ENCODE data around the gene TPRG1L.
A peak's percentile ranks its signal among the peaks of the same experiment; 100 is the strongest.

The TPRG1L gene

DNA sequence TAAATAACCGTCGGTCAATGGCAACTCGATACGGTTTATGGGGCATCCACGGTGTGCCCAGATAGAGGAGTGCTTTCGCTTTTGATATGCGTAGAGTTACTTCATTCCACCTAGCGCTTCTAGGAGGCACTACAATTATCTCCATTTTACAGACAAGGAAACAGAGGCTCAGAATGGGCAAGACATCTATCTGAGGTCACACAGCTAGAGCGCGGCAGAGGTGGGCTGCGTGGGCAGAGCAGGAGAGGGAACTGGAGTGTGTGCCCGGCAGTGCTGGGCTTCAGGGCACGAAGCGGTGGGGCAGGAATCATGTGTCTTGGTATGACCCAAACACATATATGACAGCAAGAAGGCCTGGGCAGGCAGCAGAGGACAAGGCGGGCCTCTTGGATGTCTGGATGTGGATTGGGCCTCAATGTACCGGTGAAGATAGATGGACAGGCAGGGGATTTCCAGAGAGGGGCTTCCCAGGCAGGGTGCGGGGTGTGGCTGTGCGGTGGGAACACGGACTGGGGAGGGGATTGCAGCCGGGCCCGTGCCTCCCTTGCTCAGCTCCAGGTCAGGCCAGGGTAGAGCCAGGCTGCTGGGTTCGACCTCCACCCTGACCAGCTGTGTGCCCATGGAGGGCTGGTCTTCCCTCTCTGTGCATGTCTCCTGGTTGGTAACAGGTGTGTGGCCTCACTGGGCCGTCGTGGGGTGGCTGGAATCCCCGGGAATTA is 48.7 kb downstream of the TPRG1L start:
- H3K4me1 ChIP-seq (ENCODE audit: low read length), result peaks cover 78% of the 10 kb centered on the region
- H3K79me2 ChIP-seq (ENCODE audit: low read length), result no peaks in the 10 kb centered on the region
- H3K27me3 ChIP-seq (ENCODE audit: low read depth, low read length), result peaks cover 33% of the 10 kb centered on the region
- peak overlapping the region; percentile 41; the same call in 1 of the 2 replicates for H3K27ac ChIP-seq (ENCODE audit: low read length)
- H3K9me3 ChIP-seq (ENCODE audit: insufficient read depth, low read length), result no peaks in the 10 kb centered on the region
- H3K4me2 ChIP-seq (ENCODE audit: low read length), result peak overlapping the region; percentile 84
- H2AFZ ChIP-seq (ENCODE audit: low read depth, low read length), result peak overlapping the region; percentile 43; the same call in 1 of the 2 replicates
- TF ChIP-seq EZH2phosphoT487 (IDR thresholded peaks at IDR 0.05; ENCODE audit: low read depth), result no peak
- TF ChIP-seq, protein P1, sequence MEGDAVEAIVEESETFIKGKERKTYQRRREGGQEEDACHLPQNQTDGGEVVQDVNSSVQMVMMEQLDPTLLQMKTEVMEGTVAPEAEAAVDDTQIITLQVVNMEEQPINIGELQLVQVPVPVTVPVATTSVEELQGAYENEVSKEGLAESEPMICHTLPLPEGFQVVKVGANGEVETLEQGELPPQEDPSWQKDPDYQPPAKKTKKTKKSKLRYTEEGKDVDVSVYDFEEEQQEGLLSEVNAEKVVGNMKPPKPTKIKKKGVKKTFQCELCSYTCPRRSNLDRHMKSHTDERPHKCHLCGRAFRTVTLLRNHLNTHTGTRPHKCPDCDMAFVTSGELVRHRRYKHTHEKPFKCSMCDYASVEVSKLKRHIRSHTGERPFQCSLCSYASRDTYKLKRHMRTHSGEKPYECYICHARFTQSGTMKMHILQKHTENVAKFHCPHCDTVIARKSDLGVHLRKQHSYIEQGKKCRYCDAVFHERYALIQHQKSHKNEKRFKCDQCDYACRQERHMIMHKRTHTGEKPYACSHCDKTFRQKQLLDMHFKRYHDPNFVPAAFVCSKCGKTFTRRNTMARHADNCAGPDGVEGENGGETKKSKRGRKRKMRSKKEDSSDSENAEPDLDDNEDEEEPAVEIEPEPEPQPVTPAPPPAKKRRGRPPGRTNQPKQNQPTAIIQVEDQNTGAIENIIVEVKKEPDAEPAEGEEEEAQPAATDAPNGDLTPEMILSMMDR (IDR thresholded peaks at IDR 0.05; ENCODE audit: low read depth, low read length), result peak; percentile 41
- H3K9ac ChIP-seq (ENCODE audit: low read length), result peak overlapping the region; percentile 53
- H3K4me3 ChIP-seq (ENCODE audit: low read length), result peak overlapping the region; percentile 71
- H3K36me3 ChIP-seq (replicated peaks; ENCODE audit: low read depth, low read length), result no peaks in the 10 kb centered on the region
- H4K20me1 ChIP-seq (ENCODE audit: insufficient read depth, low read length), result no peaks in the 10 kb centered on the region

DNA sequence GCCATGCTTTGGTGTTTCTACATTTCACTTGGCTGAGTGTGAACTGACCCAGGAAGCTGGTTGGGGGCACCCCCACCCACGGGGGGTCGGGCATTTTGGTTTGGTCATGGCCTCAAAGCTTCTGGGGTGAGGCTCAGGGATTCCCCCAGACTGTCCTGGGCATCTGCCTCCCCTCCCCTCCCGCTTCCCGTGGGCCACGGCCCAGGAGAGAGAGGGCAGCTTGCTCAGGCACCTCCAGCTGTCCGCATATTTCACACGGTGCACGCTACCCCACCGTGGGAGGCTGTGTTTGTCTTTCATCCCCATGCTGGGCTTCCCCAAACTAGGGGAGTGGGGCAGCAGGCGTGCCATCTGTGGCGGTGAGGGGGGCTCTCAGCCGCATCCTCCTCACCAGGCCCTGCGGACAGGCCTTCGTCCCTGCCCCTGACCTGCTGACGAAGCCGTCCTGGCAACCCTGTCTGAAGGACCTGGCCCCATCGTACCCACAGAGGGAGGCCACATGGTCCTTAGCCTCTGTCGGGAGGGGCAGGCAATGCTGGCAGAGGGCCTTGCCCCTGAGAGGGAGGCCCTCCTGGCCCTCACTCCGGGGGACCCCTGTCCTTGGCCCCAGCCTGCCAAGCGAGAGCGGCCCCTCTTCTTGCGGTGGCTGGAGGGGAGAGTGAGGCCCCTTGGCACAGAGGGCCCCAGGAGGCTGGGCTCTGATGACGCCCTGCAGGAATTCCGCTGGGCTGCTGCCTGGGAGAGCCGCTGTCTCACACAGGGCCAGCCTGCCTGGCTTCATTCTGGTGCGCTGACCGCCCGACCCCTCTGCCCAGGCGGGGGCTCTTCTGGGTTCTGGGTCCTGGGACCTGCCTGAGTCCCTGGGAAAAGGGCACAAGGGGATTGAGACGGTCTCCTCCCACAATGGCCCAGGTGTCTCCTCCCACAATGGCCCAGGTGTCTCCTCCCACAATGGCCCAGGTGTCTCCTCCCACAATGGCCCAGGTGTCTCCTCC is 49.6 kb downstream of the TPRG1L start:
- no peak overlapping the region for H2AFZ ChIP-seq (ENCODE audit: low read depth, low read length)
- no peaks in the 10 kb centered on the region for H4K20me1 ChIP-seq (ENCODE audit: insufficient read depth, low read length)
- H3K36me3 ChIP-seq (replicated peaks; ENCODE audit: low read depth, low read length), result no peaks in the 10 kb centered on the region
- no peaks in the 10 kb centered on the region for H3K9me3 ChIP-seq (ENCODE audit: insufficient read depth, low read length)
- H3K4me1 ChIP-seq (ENCODE audit: low read length), result peaks cover 80% of the 10 kb centered on the region
- H3K27me3 ChIP-seq (ENCODE audit: low read depth, low read length), result peaks cover 38% of the 10 kb centered on the region
- H3K79me2 ChIP-seq (ENCODE audit: low read length), result no peaks in the 10 kb centered on the region
- peak overlapping the region; percentile 84 for H3K4me2 ChIP-seq (ENCODE audit: low read length)
- TF ChIP-seq, protein P1 (IDR thresholded peaks at IDR 0.05; ENCODE audit: low read depth, low read length), result no peak
- TF ChIP-seq EZH2phosphoT487 (IDR thresholded peaks at IDR 0.05; ENCODE audit: low read depth), result no peak
- peak overlapping the region; percentile 71 for H3K4me3 ChIP-seq (ENCODE audit: low read length)
- H3K27ac ChIP-seq (ENCODE audit: low read length), result peak overlapping the region; percentile 41; the same call in 1 of the 2 replicates
- H3K9ac ChIP-seq (ENCODE audit: low read length), result peak overlapping the region; percentile 53; the same call in 1 of the 2 replicates

DNA sequence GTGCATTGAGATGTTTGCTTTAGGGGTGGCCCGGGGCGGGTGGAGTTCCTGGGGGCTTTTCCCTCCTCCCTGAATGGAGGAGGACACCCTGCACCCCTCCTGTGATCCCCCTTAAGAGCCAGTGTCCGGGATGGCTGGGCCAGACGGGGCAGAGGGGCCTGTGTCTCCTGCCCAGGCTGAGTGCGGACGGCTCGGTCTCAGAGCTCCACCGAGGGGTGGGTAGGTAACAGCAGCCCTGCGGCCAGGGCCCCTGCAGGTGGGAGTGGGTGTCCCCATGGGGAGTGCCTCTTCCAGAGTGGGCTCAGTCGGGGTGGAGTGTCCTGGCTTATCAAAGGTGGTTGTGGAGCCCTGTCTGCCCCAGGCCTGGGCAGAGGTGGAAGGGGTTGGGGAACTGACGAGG is 50.6 kb downstream of the TPRG1L start:
- Histone ChIP-seq H3K9me3 (ENCODE audit: insufficient read depth, low read length) (no peaks in the 10 kb centered on the region), H3K4me3 (ENCODE audit: low read length) (no peak overlapping the region), H3K4me2 (ENCODE audit: low read length) (peak overlapping the region; percentile 100; the same call in 1 of the 2 replicates), H3K79me2 (ENCODE audit: low read length) (no peaks in the 10 kb centered on the region), H3K4me1 (ENCODE audit: low read length) (peaks cover 90% of the 10 kb centered on the region), H3K36me3 (replicated peaks; ENCODE audit: low read depth, low read length) (no peaks in the 10 kb centered on the region), H4K20me1 (ENCODE audit: insufficient read depth, low read length) (no peaks in the 10 kb centered on the region), H3K27me3 (ENCODE audit: low read depth, low read length) (peaks cover 40% of the 10 kb centered on the region), H3K9ac (ENCODE audit: low read length) (no peak overlapping the region), H3K27ac (ENCODE audit: low read length) (no peak overlapping the region; the same call in 1 of the 2 replicates), H2AFZ (ENCODE audit: low read depth, low read length) (no peak overlapping the region)
- TF ChIP-seq, protein P1 (IDR thresholded peaks at IDR 0.05; ENCODE audit: low read depth, low read length), result no peak
- no peak for TF ChIP-seq EZH2phosphoT487 (IDR thresholded peaks at IDR 0.05; ENCODE audit: low read depth)

Data from OCI-LY3 (cell line).